ENCODE data around the gene PTGIS.

GRCh38 chr20:49579195-49579594, 11.3 kb upstream of the PTGIS start:
- TF ChIP-seq CTCF (IDR thresholded peaks at IDR 0.05) (no peak), EZH2 (IDR thresholded peaks at IDR 0.05) (no peak), EZH2phosphoT487 (IDR thresholded peaks at IDR 0.05) (no peak)
